Mammary epithelial cell (primary cell): ENCODE data around the gene NCSTN.

Experiments
- CTCF ChIP-seq, 2 donors: IDR thresholded peaks in 1 of 2; conservative IDR thresholded peaks in 1 of 2; 2 replicates each; pipeline ENCODE4 v1.5.1; 2011 to 2012; ENCODE audit warnings: inconsistent platforms in 2 of 2, low read length in 2 of 2, mild to moderate bottlenecking in 2 of 2, control low read depth in 1 of 2, low read depth in 1 of 2; ENCODE audit not compliant: insufficient read depth in 1 of 2; ENCODE audit errors: extremely low read depth in 1 of 2
- EZH2 ChIP-seq: IDR thresholded peaks from 2 replicates; pipeline ENCODE4 v1.6.1; 2012; ENCODE audit warnings: low read length, inconsistent platforms, borderline replicate concordance

GRCh38 chr1:160322831-160323230 is 20.4 kb upstream of the NCSTN start:
- TF ChIP-seq CTCF (conservative IDR thresholded peaks at IDR 0.05 in 1 of 2, IDR thresholded peaks at IDR 0.05 in 1 of 2; ENCODE audit: extremely low read depth in 1 of 2, insufficient read depth in 1 of 2, low read depth in 1 of 2, low read length in 2 of 2) (no peak), EZH2 (no peak)
